ENCODE results near the gene ETFA.
"Not testable (repeated sequence)": the region's sequence is repeated elsewhere in the genome, so short reads cannot be mapped to it uniquely, and the experiment has no call there.

Gene ETFA

GRCh38 chr15:76324066-76324465, 12.8 kb upstream of the ETFA start:
- DNase-seq: no peak

GRCh38 chr15:76321602-76322001, 10.3 kb upstream of the ETFA start:
- no peak for DNase-seq

- DNase-seq: no peak
Measured at GRCh38 chr15:76321171-76321570, 9.9 kb upstream of the ETFA start.

GRCh38 chr15:76320012-76320411, 8.7 kb upstream of the ETFA start:
- no peak for DNase-seq

- no peak for DNase-seq
Measured at GRCh38 chr15:76313731-76314130, 2.5 kb upstream of the ETFA start.

GRCh38 chr15:76313175-76313567, 1.9 kb upstream of the ETFA start:
- not testable (repeated sequence) for DNase-seq

GRCh38 chr15:76312540-76313174, 1.4 kb upstream of the ETFA start:
- no peak for DNase-seq

GRCh38 chr15:76310475-76311099, 682 bp downstream of the ETFA start:
- peak; percentile 3 for DNase-seq

- no peak for DNase-seq
Measured at GRCh38 chr15:76309601-76310330, 1.5 kb downstream of the ETFA start.

- DNase-seq: no peak
Measured at GRCh38 chr15:76303909-76304308, 7.4 kb downstream of the ETFA start.

GRCh38 chr15:76299786-76300185, 11.5 kb downstream of the ETFA start:
- no peak for DNase-seq

GRCh38 chr15:76298986-76299385, 12.3 kb downstream of the ETFA start:
- DNase-seq: no peak

GRCh38 chr15:76297951-76298350, 13.3 kb downstream of the ETFA start:
- DNase-seq: not testable (repeated sequence)

GRCh38 chr15:76296849-76297248, 14.4 kb downstream of the ETFA start:
- no peak for DNase-seq

- DNase-seq: not testable (repeated sequence)
Measured at GRCh38 chr15:76294463-76294862, 16.8 kb downstream of the ETFA start.

GRCh38 chr15:76293361-76293760, 17.9 kb downstream of the ETFA start:
- DNase-seq: no peak

- no peak for DNase-seq
Measured at GRCh38 chr15:76289582-76289981, 21.7 kb downstream of the ETFA start.

GRCh38 chr15:76286271-76286879, 24.9 kb downstream of the ETFA start:
- DNase-seq: peak; percentile 12

- DNase-seq: no peak
Measured at GRCh38 chr15:76285241-76285825, 25.9 kb downstream of the ETFA start.

GRCh38 chr15:76282465-76282864, 28.8 kb downstream of the ETFA start:
- DNase-seq: no peak

- no peak for DNase-seq
Measured at GRCh38 chr15:76278651-76279050, 32.6 kb downstream of the ETFA start.

- no peak for DNase-seq
Measured at GRCh38 chr15:76274821-76275220, 36.4 kb downstream of the ETFA start.

GRCh38 chr15:76274226-76274625, 37.0 kb downstream of the ETFA start:
- DNase-seq: no peak
